GM11168 (cell line): Measurements from ENCODE around the gene TRAF6.

Source experiments
- in situ Hi-C: fragments of 300-500 bp; cut with MboI; formaldehyde crosslinking; loops from one replicate; pipeline ENCODE4 v1.12.0; 2022; ENCODE audit warnings: low sequenced_read_pairs; ENCODE audit not compliant: unreplicated experiment

Gene TRAF6

GRCh38 chr11:36438126-36438525, 71.9 kb downstream of the TRAF6 start:
- in situ Hi-C loops, result no loop called here

DNA sequence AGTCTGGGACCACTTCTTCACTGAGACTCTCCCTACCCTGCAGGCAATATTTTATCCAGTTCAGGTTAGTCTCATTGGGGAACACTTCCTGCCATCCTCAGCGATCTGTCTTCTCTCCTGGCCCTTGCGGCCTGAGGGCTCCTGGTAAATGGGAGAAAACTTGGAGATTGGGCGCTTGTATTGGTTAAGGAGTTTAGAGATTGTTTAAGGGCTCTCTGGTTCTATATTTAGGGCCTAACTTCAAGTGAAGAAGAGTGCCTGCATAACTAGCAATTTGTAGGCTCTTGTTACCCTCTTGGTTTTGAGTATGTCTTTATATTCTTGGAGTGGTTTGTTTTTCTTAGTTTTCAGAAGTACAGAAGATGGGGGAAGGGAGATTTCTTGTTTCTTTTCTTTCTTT, 72.7 kb downstream of the TRAF6 start:
- in situ Hi-C loops, result no loop called here
